Measurements from ENCODE around the gene RPS3.

RPS3 gene

GRCh38 chr11:75421035-75421602 is 21.8 kb downstream of the RPS3 start:
- no peak for FAIRE-seq

GRCh38 chr11:75421902-75422247 is 22.6 kb downstream of the RPS3 start:
- no peak for FAIRE-seq

DNA sequence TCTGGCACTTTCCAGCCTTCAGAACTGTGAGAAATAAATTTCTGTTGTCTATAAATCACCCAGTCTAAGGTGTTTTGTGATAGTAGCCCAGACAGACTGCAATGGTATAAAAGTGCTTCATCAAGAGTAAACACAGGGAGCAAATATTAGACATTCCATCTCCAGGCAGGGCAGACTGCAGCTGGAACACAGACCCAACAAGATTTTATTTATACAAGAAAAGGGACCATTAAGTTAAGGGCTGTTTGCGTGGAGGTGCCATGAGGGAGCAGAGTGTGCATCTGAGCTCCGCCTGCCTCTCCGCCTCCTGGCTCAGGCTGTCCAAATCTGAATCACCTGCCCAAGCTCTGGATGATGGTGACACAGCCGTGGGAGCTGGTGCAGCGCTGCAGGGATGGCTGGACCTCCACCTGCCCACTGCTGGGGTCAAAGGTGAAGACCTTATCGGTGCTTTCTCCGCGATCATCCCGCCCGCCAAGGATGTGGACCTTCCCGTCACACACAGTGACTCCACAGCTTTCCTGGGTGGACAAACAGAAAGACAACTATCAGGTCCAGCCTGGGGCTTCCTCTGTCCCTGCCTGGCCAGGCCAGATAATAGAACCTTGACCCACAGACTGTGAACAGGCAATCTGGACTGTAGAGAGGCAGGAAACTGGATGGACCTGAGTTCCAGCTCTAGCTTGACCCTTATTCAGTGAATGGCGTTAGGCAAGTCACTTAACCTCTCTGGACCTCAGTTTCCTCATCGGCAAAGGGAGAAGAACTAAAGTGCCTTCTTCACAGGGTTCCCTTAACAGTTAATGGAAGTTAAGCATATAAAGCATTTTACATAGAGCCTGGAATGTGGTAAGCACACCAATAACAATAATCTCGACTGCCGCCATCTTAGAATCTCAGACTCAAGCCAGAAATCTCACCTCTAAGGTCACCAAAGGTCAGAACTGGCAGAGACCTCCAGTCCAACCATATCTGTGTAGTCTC is 23.2 kb downstream of the RPS3 start:
- FAIRE-seq = no peak

DNA sequence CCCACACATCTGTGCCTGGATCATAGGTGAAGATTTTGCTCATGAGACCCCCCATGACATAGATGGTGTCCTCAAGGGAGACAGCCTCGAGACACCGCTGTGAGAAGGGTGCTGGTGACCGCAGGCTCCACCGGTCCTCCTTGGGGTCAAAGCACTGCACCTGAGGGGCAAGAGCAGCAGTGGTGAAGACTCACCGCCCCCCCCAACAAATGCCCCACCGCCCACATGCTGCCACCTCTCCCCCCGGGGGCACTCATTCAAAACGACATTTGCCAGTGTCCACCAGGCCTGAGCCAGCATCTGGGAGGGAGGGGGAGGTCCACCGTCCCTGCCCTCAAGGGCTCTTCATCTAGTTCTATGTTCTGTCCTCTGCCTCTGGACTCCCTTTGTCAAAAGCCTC is 24.4 kb downstream of the RPS3 start:
- FAIRE-seq = no peak

DNA sequence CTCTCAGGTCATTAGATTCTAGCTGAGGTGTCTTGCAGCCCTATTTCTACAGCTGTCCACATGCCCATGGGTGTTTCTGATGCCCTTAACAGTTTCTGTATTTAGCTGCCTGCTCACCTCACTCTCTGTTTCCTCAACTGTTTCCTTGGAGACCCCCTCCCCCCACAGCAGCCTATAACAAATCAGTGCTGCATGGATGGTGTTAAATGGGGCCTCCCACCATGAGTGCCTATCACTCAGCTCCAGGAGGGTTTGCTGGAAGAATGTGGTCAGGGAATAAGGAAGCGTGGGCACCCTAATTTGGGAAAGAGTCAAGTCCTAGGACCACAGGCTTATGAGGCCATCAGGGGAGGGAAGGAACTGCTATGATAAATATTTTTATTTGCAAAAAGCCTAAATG is 25.1 kb downstream of the RPS3 start:
- no peak for FAIRE-seq

DNA sequence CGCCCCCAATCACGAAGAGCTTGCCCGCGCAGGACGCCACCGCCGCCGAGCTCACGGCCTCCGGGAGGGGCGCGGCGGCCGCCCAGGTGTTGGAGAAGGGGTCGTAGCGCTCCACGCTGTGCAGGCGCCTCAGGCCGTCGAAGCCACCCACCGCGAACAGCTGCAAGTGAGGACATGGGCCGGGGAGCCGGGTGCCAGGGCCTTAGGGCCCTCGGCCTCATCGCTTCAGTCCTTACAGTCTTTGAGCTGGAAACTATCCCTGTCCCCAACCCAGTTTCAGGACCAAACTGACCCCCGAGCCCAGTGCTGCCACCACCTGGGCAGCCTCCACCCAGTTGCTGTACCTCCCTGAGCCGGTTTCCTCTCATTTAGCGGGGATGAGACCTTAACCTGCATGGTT is 26.1 kb downstream of the RPS3 start:
- no peak for FAIRE-seq

DNA sequence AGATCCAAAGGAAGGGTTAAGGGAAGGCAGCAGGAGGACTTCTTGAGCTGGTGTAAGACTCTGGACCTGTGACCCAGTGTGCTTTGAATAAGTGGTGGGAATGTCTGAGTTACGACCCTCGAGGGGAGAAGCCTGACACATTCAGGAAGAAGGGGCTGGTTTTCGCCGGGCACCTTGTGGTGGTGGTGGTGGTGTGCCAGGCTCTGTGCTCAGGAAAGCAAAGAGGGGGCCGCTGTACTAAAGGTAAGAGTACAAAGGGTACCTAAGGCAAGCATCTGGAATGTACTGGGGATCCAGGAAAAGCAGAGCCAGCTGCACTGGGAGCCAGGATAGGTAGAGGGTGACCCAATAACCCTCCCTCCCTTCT is 27.4 kb downstream of the RPS3 start:
- FAIRE-seq = no peak

DNA sequence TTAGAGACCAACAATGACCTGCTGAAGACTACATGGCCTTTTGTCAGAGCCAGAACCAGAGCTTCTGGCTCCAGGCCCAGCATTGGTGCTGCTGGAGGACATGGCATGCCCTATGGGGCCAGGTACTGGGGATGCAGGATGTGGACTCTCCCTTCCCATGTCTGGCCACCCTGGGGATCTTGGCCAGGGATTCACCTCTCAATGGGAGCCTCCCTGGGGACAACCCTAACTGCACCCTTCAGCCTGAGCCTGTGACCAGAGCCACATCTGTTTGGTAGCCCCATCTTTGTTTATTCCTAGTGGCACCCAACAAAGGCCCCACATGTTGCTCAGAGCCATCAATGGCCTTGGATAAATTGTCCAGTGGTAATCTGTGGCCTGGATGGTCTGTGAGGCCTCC is 27.9 kb downstream of the RPS3 start:
- FAIRE-seq = no peak

- no peak for FAIRE-seq
Measured at GRCh38 chr11:75428281-75428724, 29.0 kb downstream of the RPS3 start.

- FAIRE-seq = no peak
Measured at GRCh38 chr11:75428989-75429640, 29.8 kb downstream of the RPS3 start.

DNA sequence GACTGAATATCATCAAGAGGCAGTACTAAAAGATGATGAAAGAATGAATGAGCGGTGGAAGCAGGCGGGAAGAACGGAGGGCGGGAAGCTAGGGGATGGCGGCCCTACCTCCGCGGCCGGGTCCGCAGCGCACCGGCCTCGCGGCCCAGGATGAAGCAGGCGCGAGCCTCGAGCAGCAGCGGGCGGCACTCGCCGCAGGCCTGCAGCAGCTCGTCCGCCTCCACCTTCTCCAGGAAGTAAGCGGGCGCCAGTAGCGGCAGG is 30.3 kb downstream of the RPS3 start:
- no peak for FAIRE-seq

- no peak for FAIRE-seq
Measured at GRCh38 chr11:75429902-75430713, 30.8 kb downstream of the RPS3 start.

- FAIRE-seq = no peak
Measured at GRCh38 chr11:75430714-75431532, 31.6 kb downstream of the RPS3 start.

DNA sequence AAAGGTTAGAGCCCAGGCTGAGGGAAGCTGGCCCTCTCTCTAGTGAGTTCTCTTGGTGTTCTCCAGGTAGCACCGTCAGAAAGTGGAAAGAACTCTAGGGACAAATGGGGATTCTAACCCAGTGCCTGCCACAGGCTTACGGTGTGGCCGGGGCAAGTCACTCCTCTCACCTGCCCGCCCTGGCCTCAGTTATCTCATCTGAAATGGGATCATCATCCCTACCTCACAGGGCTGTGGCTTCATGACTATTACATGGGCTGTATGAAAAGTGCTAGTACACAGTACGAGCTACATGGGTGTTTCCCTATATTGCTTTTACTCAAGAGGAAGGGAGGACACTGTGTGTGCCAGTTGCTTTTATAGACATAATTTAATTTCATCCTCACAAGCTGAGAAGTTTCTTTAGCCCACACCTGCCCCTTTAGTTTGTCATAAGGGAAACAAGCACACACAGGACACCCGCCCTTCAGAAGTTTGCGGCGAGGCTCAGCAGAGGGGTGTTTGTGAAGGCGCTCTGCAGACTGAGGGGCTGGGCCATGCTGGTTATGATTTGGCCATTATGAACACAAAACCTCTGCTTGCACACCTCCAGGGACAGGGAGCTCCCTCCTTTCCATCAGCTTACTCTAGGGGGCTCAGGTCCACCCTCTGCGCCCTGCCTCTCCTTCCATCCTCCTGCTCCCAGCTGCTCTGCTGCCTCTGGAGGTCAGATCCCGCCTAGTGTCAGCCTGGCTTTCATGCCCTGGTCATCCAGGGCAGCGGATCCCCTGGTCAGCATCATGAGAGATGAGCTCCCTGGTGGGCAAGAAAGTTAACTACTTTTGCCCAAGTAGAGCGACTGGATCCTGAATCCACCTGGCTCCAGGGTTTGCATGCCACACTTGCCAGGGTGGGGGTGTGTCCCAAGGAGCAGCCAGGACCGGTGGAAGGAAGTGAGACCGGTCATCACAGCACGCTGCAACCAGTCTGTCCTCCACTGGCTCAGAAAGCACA is 32.5 kb downstream of the RPS3 start:
- no peak for FAIRE-seq

- FAIRE-seq = no peak
Measured at GRCh38 chr11:75432911-75433321, 33.6 kb downstream of the RPS3 start, which contains the start of gene KLHL35. KLHL35 (minus strand) TSS chr11:75433203; CDS start chr11:75430629, 2,574 bp downstream.

GRCh38 chr11:75433443-75433842 is 34.1 kb downstream of the RPS3 start:
- no peak for FAIRE-seq

DNA sequence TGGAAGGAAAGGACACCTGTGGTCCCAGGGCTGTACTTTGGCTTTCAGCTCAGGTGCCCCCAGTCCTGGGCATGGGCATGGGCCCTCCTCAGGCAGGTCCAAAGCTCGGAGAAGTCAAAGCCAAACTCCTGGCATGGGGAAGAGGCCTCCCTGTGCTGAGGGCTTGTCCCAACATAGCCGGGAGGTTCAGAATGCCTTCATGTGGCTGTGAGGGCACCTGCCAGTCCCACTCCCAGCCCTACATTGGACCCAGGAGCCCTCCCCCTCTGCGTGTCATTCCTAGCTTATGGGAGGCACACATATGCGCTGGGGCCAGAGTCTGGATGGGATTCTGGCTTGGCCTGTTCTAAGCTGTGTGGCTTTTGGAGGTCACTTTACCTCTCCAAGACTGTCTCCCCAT is 34.7 kb downstream of the RPS3 start:
- FAIRE-seq = no peak

GRCh38 chr11:75434886-75435570 is 35.7 kb downstream of the RPS3 start:
- FAIRE-seq = no peak

DNA sequence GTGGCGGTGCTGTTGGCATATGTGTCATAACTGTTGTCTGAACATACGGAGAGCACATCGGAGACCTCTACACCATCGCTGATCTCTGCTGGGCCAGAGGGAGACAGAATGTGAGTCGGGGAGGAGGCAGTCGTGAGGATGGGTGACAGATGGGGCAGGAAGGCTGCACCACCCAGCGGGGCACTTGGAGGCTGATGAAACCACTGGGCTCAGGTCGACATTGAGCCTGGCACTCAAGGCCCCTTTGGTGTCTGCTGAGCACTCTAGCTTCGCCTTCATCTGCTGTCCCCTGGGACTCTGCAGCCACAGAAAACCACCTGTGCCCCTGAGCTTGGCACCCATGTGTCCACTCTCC is 36.2 kb downstream of the RPS3 start:
- no peak for FAIRE-seq

GRCh38 chr11:75436806-75437205 is 37.5 kb downstream of the RPS3 start:
- FAIRE-seq = no peak

Measured in TTC549 (cell line).